CD4-positive, alpha-beta T cell treated with Interleukin-10 for 1 hour (primary cell): ENCODE measurements around the gene HOXA13.

Experiments
- DNase-seq: peaks from one replicate; pipeline ENCODE4 v3.0.0-alpha.2; 2020

Gene HOXA13

DNA sequence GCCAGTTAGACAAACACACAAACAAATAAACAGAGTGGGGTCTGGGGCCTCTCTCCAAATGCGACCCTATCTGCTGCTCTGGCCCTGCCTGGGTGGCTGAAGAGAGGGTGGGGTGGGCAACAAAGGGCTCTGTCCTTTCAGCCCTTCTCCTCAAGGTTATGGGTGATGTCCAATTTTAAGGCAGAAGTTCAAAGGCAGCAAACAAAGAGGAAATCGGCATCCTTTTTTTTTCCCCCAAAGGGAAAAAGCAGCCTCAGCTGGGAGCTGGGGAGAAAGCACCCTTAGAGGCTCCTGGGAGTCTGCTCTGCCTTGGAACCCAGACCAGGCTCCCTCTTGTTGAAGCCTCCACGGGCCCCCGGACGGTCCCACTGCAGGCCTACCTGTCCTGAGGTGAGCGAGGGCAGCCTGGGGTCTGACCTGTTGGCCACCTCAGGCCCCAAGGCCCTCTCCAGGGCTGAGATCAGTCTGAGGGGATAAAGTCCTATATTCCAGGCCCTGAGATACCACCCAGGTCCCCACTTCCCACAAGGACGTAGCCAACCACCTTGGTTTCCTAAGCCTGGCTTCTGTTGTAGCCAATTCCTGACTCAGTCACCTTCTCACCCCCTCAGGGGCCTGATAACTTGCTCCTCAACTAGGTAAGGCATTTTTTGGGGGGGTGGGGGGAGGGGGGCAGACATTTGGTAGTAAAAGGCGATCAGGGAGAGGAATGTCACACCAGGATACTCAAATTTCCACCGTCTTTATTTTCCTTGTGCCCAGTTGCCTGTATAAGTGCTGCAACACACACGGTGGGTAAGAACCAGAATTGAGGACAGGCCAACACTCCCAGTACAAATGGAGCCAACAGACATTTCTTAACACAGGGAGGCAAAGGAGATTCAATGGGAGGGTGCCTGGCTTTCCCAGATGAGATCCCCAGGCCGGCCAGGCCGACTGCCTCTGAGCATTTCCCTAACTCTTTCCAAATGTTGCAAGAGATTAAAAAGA lies 19.2 kb downstream of the HOXA13 start:
- no peak for DNase-seq

DNA sequence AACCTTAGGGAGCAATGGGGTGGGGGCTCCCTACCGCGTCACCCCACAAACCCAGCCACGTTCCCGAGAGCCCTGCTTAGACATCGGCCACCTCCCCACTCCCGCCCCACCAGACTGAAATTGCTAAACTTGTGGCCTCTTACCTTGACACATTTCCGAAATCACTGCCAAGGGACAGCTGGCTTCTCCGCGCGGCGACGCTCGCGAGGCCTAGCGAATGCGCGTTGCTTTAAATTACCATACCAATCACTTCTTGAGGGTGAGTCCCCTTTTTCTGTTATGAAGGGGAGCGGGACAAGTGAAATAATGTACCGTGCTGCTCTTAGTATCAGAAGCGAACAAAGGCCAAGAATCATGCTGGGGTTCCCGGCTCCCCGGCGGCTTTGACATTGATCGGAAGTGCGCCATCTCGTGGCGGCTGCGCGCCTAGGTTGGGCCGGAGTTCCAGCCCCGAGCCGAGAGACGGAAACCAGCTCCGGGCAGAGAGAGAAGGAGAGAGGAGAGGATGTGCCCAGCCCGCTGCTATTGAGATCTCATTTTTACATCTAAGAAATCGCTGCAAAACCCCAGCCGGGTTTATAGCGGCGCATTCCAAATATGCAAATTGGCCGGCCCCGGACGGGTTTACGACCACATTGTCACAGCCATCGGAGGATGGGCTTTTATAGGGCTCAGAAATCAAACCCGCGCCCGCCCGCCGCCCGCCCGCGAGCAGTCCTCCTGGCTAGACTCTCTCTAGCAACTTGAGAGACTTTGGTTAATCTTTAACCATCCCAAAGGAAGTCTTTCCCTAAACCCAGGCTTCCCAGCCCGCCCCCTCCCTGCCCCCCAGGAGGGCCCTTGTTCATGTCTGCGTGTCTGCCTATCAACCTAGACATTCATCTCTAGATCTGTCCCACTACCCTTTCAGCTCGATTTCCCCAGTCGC lies 20.1 kb downstream of the HOXA13 start:
- DNase-seq, result peak; percentile 60

GRCh38 chr7:27179030-27179429 lies 20.9 kb downstream of the HOXA13 start:
- no peak for DNase-seq

GRCh38 chr7:27178366-27178765 lies 21.5 kb downstream of the HOXA13 start:
- DNase-seq, result no peak

DNA sequence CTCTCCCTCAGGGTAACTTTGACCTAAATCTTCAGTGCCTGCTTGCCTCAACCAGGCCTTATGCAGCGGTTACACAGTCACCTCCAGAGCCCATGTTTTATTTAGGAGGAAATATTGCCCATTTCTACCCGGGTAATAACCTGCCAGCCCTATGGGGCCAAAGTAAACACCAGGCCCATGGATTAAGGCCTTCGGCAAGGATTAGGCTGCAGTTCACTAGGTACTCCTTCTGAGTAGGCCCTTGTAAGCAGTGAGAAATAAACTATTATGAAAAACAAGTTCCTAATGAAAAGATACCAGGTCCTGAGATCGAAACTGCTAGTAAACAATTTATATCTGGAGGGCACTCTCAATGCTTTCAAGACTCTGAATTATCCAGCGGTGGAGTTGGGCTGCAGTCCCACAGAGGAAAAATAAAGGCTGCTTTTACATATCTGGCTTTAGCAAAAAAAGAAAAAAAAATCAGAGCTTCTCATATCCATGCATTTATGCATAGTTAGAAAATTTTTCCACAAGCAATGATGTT lies 22.0 kb downstream of the HOXA13 start:
- no peak for DNase-seq

DNA sequence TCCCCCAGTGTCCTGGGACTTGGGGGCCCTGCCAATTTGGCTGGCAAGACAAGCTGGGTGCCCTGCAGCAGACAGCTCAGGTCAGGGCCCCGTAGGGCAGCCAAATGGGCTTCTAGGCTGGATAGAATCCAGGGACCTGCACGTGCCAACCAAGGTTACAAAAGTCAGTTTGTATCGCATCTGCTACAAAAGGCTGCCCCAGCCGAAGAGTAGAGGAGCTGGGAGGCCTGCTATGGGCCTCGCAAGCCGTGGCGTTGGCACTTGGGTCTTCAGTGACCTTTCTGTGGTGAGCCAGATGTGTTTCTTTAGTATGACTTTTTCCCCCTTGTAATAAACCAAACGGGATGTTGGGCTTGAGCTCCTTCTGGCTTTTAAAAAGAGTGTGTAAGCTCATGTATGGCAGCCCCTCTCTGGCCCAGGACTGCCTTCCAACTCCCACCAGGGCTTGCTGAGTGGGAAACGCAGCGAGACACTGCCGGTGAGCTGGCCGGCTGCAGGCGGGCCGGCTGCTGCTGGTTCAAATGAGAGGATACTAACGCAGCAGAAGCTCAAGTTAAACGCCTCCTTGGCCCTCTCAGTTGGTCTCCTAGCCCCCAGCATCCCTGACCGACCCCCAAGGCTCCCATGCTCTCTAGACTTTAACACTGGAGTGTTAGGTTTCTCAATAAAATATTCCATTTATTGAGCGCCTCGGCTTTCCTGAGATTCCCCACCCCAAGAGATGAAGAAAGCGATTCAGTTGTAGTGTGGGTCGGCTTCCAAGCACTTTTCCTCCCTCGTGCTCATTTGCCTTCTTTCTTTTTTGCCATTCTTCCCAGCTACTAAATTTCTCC lies 22.7 kb downstream of the HOXA13 start:
- DNase-seq, result no peak

- DNase-seq, result no peak
Measured at GRCh38 chr7:27176524-27176845, 23.4 kb downstream of the HOXA13 start.

- no peak for DNase-seq
Measured at GRCh38 chr7:27175626-27176523, 24.0 kb downstream of the HOXA13 start.

- DNase-seq, result no peak
Measured at GRCh38 chr7:27174874-27175625, 24.8 kb downstream of the HOXA13 start.

- no peak for DNase-seq
Measured at GRCh38 chr7:27173956-27174873, 25.7 kb downstream of the HOXA13 start, which contains the start of gene HOXA10. HOXA10 (minus strand) TSS chr7:27174320; CDS start chr7:27174306, 14 bp downstream.

GRCh38 chr7:27173511-27173955 lies 26.4 kb downstream of the HOXA13 start:
- DNase-seq, result peak; percentile 35

- DNase-seq, result no peak
Measured at GRCh38 chr7:27172823-27173510, 26.9 kb downstream of the HOXA13 start.

DNA sequence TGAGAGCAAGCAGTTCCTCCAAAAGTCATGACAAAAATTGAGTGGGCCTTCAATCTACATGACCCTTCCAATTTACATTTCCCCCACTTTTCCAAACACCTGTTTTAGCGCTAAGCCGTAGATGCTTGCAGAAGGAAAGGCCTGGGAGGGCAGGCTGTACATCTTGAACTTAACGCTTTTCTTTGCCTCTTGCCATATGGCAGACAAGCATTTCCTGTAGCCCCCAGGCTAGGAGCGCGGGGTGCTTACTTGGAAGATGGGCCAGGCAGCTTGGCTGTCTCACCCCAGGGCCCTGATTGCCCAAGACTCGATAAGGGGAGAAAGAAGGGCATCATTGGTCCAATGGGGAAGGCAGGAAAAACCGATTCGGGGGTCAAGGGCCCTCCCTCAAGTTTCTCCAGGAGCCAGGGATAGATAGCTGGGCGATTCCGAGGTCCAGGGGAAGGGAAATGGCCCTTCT lies 27.5 kb downstream of the HOXA13 start:
- no peak for DNase-seq

DNA sequence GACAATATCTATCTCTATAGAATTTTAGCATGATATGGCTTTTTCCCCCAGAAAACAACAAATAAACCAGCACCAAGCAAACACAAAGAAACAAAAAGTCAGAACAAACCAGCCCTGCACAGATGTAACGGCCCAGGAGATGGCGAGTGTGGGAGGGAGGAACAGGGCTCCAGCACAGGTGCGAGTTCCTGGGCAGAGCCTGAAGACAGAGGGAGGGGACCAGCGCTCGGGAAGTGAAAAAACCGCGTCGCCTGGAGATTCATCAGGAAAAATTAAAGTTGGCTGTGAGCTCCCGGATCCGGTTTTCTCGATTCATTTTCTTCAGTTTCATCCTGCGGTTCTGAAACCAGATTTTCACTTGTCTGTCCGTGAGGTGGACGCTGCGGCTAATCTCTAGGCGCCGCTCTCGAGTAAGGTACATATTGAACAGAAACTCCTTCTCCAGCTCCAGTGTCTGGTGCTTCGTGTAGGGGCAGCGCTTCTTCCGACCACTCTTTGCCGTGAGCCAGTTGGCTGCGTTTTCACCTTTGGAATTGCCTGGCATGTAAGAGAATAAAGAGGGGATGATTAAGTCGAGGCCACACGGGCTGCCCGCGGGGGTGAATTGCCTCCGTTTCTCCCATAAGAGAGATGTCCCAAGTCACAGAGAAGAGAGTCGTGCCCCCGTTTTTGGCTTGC lies 28.1 kb downstream of the HOXA13 start:
- no peak for DNase-seq

- DNase-seq, result no peak
Measured at GRCh38 chr7:27171325-27171636, 28.6 kb downstream of the HOXA13 start.

- no peak for DNase-seq
Measured at GRCh38 chr7:27170426-27171324, 29.2 kb downstream of the HOXA13 start.
